Measurements from ENCODE around the gene PSME2.

PSME2 gene

DNA sequence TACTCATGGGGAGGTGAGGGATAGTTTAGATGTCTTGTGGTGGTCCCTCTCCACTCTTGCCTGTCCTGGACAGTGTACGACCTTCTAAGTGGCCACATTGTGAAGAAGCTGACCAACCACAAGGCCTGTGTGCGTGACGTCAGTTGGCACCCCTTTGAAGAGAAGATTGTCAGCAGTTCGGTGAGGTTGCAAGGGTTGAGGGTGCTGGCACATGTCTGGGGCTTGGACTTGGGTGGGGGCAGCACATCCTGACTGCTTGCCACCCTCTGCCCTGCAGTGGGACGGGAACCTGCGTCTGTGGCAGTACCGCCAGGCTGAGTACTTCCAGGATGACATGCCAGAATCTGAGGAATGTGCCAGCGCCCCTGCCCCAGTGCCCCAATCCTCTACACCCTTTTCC lies 23.5 kb downstream of the PSME2 start:
- DNase-seq (ENCODE audit: low read depth), result no peak
- in situ Hi-C loops (cut with HindIII; ENCODE audit: low sequenced_read_pairs), result no loop called here
- TF ChIP-seq, protein P1, sequence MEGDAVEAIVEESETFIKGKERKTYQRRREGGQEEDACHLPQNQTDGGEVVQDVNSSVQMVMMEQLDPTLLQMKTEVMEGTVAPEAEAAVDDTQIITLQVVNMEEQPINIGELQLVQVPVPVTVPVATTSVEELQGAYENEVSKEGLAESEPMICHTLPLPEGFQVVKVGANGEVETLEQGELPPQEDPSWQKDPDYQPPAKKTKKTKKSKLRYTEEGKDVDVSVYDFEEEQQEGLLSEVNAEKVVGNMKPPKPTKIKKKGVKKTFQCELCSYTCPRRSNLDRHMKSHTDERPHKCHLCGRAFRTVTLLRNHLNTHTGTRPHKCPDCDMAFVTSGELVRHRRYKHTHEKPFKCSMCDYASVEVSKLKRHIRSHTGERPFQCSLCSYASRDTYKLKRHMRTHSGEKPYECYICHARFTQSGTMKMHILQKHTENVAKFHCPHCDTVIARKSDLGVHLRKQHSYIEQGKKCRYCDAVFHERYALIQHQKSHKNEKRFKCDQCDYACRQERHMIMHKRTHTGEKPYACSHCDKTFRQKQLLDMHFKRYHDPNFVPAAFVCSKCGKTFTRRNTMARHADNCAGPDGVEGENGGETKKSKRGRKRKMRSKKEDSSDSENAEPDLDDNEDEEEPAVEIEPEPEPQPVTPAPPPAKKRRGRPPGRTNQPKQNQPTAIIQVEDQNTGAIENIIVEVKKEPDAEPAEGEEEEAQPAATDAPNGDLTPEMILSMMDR (IDR thresholded peaks at IDR 0.05; ENCODE audit: low read depth, low read length, missing control alignments), result no peak
- no peak overlapping the region for H3K4me3 ChIP-seq (ENCODE audit: low read depth, low read length)

DNA sequence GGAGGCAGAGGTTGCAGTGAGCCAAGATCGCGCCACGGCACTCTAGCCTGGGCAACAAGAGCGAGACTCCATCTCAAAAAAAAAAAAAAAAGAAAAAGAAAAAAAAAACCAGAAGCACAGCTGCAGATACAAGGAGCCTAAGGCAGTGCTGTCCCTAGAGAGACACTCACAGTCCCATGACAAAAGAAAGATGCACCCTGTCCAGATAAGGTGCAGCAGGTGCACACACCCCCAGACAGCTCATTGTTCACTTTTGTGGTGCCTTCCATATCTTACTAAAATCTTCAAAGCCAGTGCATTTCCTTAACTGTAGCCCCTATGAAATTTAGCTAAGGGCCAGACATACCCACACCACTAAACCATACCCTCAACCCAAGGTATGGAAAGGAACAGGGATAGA lies 24.0 kb downstream of the PSME2 start:
- H3K4me3 ChIP-seq (ENCODE audit: low read depth, low read length), result no peak overlapping the region
- in situ Hi-C loops (cut with HindIII; ENCODE audit: low sequenced_read_pairs), result no loop called here
- no peak for DNase-seq (ENCODE audit: low read depth)
- TF ChIP-seq, protein P1 (IDR thresholded peaks at IDR 0.05; ENCODE audit: low read depth, low read length, missing control alignments), result no peak

DNA sequence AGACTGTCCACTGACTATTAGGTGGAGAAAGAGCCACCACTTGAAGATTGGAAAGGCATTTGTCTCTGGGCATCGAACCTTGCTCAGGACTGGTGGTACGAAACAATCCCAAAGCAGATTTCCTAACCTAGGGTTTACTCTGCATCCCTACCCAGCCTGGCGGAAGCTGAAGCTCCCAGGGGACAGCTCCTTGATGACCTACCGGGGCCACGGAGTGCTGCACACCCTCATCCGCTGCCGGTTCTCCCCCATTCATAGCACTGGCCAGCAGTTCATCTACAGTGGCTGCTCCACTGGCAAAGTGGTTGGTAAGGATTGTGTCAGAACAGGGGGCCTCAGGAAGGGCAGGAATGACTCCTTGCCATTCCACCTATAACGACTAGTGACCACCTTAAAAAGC lies 25.2 kb downstream of the PSME2 start:
- no peak overlapping the region for H3K4me3 ChIP-seq (ENCODE audit: low read depth, low read length)
- DNase-seq (ENCODE audit: low read depth), result no peak
- in situ Hi-C loops (cut with HindIII; ENCODE audit: low sequenced_read_pairs), result no loop called here
- TF ChIP-seq, protein P1 (IDR thresholded peaks at IDR 0.05; ENCODE audit: low read depth, low read length, missing control alignments), result no peak

DNA sequence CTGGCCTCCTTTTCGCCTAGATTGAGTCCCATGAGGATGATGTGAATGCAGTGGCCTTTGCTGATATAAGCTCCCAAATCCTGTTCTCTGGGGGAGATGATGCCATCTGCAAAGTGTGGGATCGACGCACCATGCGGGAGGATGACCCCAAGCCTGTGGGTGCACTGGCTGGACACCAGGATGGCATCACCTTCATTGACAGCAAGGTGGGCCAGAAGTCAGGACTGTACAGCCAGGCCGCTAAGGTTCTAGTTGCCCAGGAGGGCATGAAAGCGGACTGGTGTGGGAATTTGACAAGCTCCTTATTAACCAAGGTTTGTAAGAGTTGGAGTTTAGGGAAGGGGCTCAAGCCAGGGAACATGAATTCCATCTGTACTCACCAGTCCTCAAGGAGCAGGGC lies 26.7 kb downstream of the PSME2 start:
- no peak for DNase-seq (ENCODE audit: low read depth)
- TF ChIP-seq, protein P1 (IDR thresholded peaks at IDR 0.05; ENCODE audit: low read depth, low read length, missing control alignments), result no peak
- no peak overlapping the region for H3K4me3 ChIP-seq (ENCODE audit: low read depth, low read length)
- in situ Hi-C loops (cut with HindIII; ENCODE audit: low sequenced_read_pairs), result no loop called here

DNA sequence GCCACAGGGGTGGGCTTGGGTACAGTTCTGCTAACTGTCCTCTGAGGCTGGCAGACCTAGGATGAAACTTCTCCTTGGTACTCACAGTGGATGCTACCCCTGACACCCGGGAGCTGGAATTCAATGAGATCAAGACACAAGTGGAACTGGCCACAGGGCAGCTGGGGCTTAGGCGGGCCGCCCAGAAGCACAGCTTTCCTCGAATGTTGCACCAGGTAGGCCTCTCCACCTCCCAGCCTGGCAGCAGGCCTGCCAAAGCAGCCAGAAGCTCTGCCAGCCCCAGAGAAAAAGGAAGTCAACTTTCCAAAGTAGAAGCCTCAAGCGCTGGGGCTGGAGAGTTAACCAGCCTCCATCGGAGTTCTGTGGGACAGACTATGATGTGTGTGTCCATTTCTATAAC lies 29.2 kb downstream of the PSME2 start:
- no peak for DNase-seq (ENCODE audit: low read depth)
- no peak overlapping the region for H3K4me3 ChIP-seq (ENCODE audit: low read depth, low read length)
- TF ChIP-seq, protein P1 (IDR thresholded peaks at IDR 0.05; ENCODE audit: low read depth, low read length, missing control alignments), result no peak
- in situ Hi-C loops (cut with HindIII; ENCODE audit: low sequenced_read_pairs), result no loop called here

DNA sequence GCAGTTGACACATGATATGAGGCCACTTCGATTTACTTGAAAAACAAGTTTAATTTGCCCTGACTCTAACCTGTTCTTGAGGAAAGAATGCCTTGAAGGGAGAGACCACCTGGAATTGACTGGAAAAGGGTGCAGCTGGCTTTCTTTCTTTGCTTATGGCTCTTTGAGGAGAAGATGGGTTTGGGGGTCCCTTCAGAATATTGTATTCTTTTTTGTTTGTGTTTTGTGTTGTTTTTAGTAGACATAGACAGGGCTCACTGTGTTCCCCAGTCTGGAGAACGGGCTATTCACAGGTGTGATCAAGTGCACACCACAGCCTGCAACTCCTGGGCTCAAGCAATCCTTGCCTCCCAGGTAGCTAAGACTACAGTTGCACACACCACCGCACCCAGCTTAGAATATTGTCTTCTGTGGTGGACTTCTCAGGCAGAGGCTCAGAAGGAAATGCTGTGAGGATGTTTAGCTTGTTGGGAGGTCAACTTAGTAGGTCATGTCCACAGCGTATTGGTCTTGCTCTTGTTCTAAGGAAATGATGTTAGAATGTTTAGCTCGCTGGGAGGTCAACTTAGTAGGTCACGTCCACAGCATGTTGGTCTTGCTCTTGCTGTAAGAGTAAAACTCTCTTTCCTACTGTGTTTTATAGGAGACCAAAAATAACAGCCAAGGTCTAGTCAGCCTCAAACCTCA lies 30.1 kb downstream of the PSME2 start:
- TF ChIP-seq, protein P1 (IDR thresholded peaks at IDR 0.05; ENCODE audit: low read depth, low read length, missing control alignments), result no peak
- no peak for DNase-seq (ENCODE audit: low read depth)
- in situ Hi-C loops (cut with HindIII; ENCODE audit: low sequenced_read_pairs), result no loop called here
- no peak overlapping the region for H3K4me3 ChIP-seq (ENCODE audit: low read depth, low read length)
